Measurements from ENCODE around the gene PEDS1. TPM values are rescaled to one million over a fixed set of nuclear protein-coding genes. Genes with fewer than 3 reads are reported as not detected.

The PEDS1 gene
- total RNA-seq, 1 donor from 2014 or later = 44.1 TPM

GRCh38 chr20:50127587-50128519 lies 25.7 kb downstream of the PEDS1 start:
- DNase-seq (ENCODE audit: low read depth) = no peak
- H4K20me1 ChIP-seq (ENCODE audit: insufficient read depth, low read length) = peaks cover 49% of the 10 kb centered on the region
- peaks cover 45% of the 10 kb centered on the region for H3K36me3 ChIP-seq (ENCODE audit: insufficient read depth, low read length)
- H3K9me3 ChIP-seq (ENCODE audit: insufficient read depth, low read depth, low read length) = no peaks in the 10 kb centered on the region
- no peak overlapping the region for H2AFZ ChIP-seq (ENCODE audit: low read depth, low read length)
- H3K27ac ChIP-seq (ENCODE audit: low read depth, low read length) = no peak overlapping the region
- Mint-ChIP-seq H3K4me3 (ENCODE audit: unreplicated experiment) (no peak overlapping the region), H3K27me3 (ENCODE audit: low read depth, unreplicated experiment) (no peaks in the 10 kb centered on the region), H3K36me3 (ENCODE audit: low read depth, unreplicated experiment) (peaks cover 45% of the 10 kb centered on the region), H3K4me1 (ENCODE audit: low read depth, unreplicated experiment) (peaks cover 13% of the 10 kb centered on the region), H3K9me3 (ENCODE audit: unreplicated experiment) (peaks cover 2% of the 10 kb centered on the region), H3K27ac (ENCODE audit: unreplicated experiment) (no peak overlapping the region)
- peaks cover 14% of the 10 kb centered on the region for H3K4me1 ChIP-seq (ENCODE audit: insufficient read depth, low read length)
- no peak overlapping the region for H3K9ac ChIP-seq (ENCODE audit: low read length)
- H3K4me3 ChIP-seq (ENCODE audit: insufficient read depth, low read depth, low read length) = no peak overlapping the region
- no peak for FAIRE-seq
- H3K27me3 ChIP-seq (ENCODE audit: insufficient read depth, low read length) = no peaks in the 10 kb centered on the region
- H3K4me2 ChIP-seq (ENCODE audit: low read length) = no peak overlapping the region
- peaks cover 24% of the 10 kb centered on the region for H3K79me2 ChIP-seq (ENCODE audit: insufficient read depth, low read length)
- TF ChIP-seq CTCF (IDR thresholded peaks at IDR 0.05; ENCODE audit: insufficient read depth, low read depth, low read length) (no peak), EZH2 (IDR thresholded peaks at IDR 0.05; ENCODE audit: insufficient read depth, low read length) (no peak)

GRCh38 chr20:50126662-50127061 lies 26.9 kb downstream of the PEDS1 start:
- Histone ChIP-seq H3K9ac (ENCODE audit: low read length) (no peak overlapping the region), H3K4me3 (ENCODE audit: insufficient read depth, low read depth, low read length) (no peak overlapping the region), H3K79me2 (ENCODE audit: insufficient read depth, low read length) (peaks cover 17% of the 10 kb centered on the region), H4K20me1 (ENCODE audit: insufficient read depth, low read length) (peaks cover 38% of the 10 kb centered on the region), H3K27me3 (ENCODE audit: insufficient read depth, low read length) (no peaks in the 10 kb centered on the region), H3K9me3 (ENCODE audit: insufficient read depth, low read depth, low read length) (no peaks in the 10 kb centered on the region), H3K4me2 (ENCODE audit: low read length) (no peak overlapping the region), H3K36me3 (ENCODE audit: insufficient read depth, low read length) (peaks cover 39% of the 10 kb centered on the region), H3K4me1 (ENCODE audit: insufficient read depth, low read length) (peaks cover 14% of the 10 kb centered on the region), H2AFZ (ENCODE audit: low read depth, low read length) (no peak overlapping the region), H3K27ac (ENCODE audit: low read depth, low read length) (no peak overlapping the region)
- Mint-ChIP-seq H3K9me3 (ENCODE audit: unreplicated experiment) (peaks cover 2% of the 10 kb centered on the region), H3K4me1 (ENCODE audit: low read depth, unreplicated experiment) (peaks cover 13% of the 10 kb centered on the region), H3K4me3 (ENCODE audit: unreplicated experiment) (no peak overlapping the region), H3K27ac (ENCODE audit: unreplicated experiment) (no peak overlapping the region), H3K36me3 (ENCODE audit: low read depth, unreplicated experiment) (peaks cover 47% of the 10 kb centered on the region), H3K27me3 (ENCODE audit: low read depth, unreplicated experiment) (no peaks in the 10 kb centered on the region)
- FAIRE-seq = no peak
- no peak for TF ChIP-seq EZH2 (IDR thresholded peaks at IDR 0.05; ENCODE audit: insufficient read depth, low read length)
- TF ChIP-seq CTCF (IDR thresholded peaks at IDR 0.05; ENCODE audit: insufficient read depth, low read depth, low read length) = no peak
- no peak for DNase-seq (ENCODE audit: low read depth)

GRCh38 chr20:50125279-50125678 lies 28.2 kb downstream of the PEDS1 start:
- DNase-seq (ENCODE audit: low read depth) = no peak
- Histone ChIP-seq H3K36me3 (ENCODE audit: insufficient read depth, low read length) (peaks cover 39% of the 10 kb centered on the region), H3K79me2 (ENCODE audit: insufficient read depth, low read length) (peaks cover 17% of the 10 kb centered on the region)

More at GRCh38 chr20:50125279-50125678, 28.2 kb downstream of the PEDS1 start:
- Mint-ChIP-seq H3K36me3 (ENCODE audit: low read depth, unreplicated experiment) (peaks cover 38% of the 10 kb centered on the region), H3K9me3 (ENCODE audit: unreplicated experiment) (peaks cover 2% of the 10 kb centered on the region), H3K27ac (ENCODE audit: unreplicated experiment) (peak overlapping the region; percentile 78), H3K4me1 (ENCODE audit: low read depth, unreplicated experiment) (peaks cover 3% of the 10 kb centered on the region), H3K27me3 (ENCODE audit: low read depth, unreplicated experiment) (no peaks in the 10 kb centered on the region), H3K4me3 (ENCODE audit: unreplicated experiment) (no peak overlapping the region)
- no peak overlapping the region for H3K27ac ChIP-seq (ENCODE audit: low read depth, low read length)
- peaks cover 5% of the 10 kb centered on the region for H3K4me1 ChIP-seq (ENCODE audit: insufficient read depth, low read length)
- H3K9me3 ChIP-seq (ENCODE audit: insufficient read depth, low read depth, low read length) = no peaks in the 10 kb centered on the region
- H4K20me1 ChIP-seq (ENCODE audit: insufficient read depth, low read length) = peaks cover 26% of the 10 kb centered on the region
- no peaks in the 10 kb centered on the region for H3K27me3 ChIP-seq (ENCODE audit: insufficient read depth, low read length)
- no peak for FAIRE-seq
- no peak overlapping the region for H3K9ac ChIP-seq (ENCODE audit: low read length)
- no peak overlapping the region for H3K4me3 ChIP-seq (ENCODE audit: insufficient read depth, low read depth, low read length)
- H3K4me2 ChIP-seq (ENCODE audit: low read length) = no peak overlapping the region
- no peak overlapping the region for H2AFZ ChIP-seq (ENCODE audit: low read depth, low read length)
- TF ChIP-seq EZH2 (IDR thresholded peaks at IDR 0.05; ENCODE audit: insufficient read depth, low read length) (no peak), CTCF (IDR thresholded peaks at IDR 0.05; ENCODE audit: insufficient read depth, low read depth, low read length) (no peak)
